ENCODE results near the gene BTD. TPM values are rescaled to one million over a fixed set of nuclear protein-coding genes. Genes with fewer than 3 reads are reported as not detected.

Gene BTD
- total and polyA plus RNA-seq, 4 donors, result 13.1 to 33.3 (median 23.7) TPM

- peak overlapping the region; percentile 90 for H3K27ac ChIP-seq (ENCODE audit: low read depth, low read length)
- peaks cover 36% of the 10 kb centered on the region for H3K4me1 ChIP-seq (ENCODE audit: control insufficient read depth, insufficient read depth, low read length)
Observed at GRCh38 chr3:15633159-15633558, 31.6 kb downstream of the BTD start.

DNA sequence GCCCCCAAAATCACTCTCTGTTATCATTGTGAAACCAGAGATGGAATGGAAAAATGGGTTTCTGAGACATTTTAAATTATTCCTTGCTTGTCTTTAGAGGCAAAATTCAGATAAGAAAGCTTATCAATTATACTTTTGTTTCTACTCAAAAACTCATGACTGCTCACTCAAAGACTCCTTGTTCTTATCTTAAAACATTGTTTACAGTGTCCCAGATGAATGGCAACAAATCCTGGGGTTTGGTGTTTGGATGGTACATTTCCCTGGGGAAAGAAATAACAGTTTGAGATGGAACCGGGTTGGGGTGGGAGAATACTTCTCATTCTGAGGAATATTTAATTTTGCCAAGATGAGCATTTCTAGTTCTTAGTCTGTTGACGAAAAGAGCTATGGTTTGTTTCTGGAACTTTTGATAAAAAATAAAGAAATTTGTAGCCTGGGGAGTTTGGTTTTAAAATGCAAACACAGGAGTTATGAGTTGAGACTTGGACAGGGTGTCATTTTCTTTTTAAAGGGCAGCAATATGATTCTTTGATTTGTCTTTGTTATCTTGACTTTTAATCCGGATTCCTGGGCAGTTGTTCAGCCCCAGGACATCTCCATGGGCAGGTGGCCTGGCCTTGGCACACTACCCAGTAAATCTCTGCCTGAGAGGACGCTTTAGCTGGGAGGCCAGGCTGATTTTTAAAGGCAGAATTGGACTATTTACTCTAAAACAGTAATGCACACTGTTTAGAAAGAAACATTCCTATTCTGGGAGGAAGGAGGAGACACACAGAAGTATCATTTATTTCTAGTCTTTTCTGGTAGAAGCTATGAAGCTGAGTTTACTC lies 32.4 kb downstream of the BTD start:
- peak in 2 of 6 donors; percentile 47 to 73 for DNase-seq (ENCODE audit: low read depth in 4 of 6, low spot score in 6 of 6)
- 30% methylated on average over 2 of the region's 4 CpGs for WGBS (ENCODE audit: insufficient coverage)
- Histone ChIP-seq H3K4me1 (ENCODE audit: control insufficient read depth, insufficient read depth, low read length) (peaks cover 36% of the 10 kb centered on the region), H3K27me3 (ENCODE audit: control insufficient read depth, insufficient read depth, low read length) (no peaks in the 10 kb centered on the region), H3K9me3 (ENCODE audit: control insufficient read depth, insufficient read depth, low read length) (no peaks in the 10 kb centered on the region), H3K4me3 (ENCODE audit: low read depth, low read length) (no peak overlapping the region), H3K27ac (ENCODE audit: low read depth, low read length) (peak overlapping the region; percentile 90), H3K36me3 (ENCODE audit: control insufficient read depth, insufficient read depth, low read length) (peaks cover 4% of the 10 kb centered on the region)

More at GRCh38 chr3:15633159-15633558, 31.6 kb downstream of the BTD start:
- DNase-seq (ENCODE audit: low read depth in 4 of 6, low spot score in 6 of 6), result no peak
- no peaks in the 10 kb centered on the region for H3K27me3 ChIP-seq (ENCODE audit: control insufficient read depth, insufficient read depth, low read length)
- H3K36me3 ChIP-seq (ENCODE audit: control insufficient read depth, insufficient read depth, low read length), result peaks cover 4% of the 10 kb centered on the region
- 22% methylated on average over 1 of the region's 5 CpGs for WGBS (ENCODE audit: insufficient coverage)
- no peaks in the 10 kb centered on the region for H3K9me3 ChIP-seq (ENCODE audit: control insufficient read depth, insufficient read depth, low read length)
- no peak overlapping the region for H3K4me3 ChIP-seq (ENCODE audit: low read depth, low read length)

GRCh38 chr3:15634671-15635070 lies 33.1 kb downstream of the BTD start:
- Histone ChIP-seq H3K4me1 (ENCODE audit: control insufficient read depth, insufficient read depth, low read length) (peaks cover 36% of the 10 kb centered on the region), H3K36me3 (ENCODE audit: control insufficient read depth, insufficient read depth, low read length) (peaks cover 4% of the 10 kb centered on the region), H3K4me3 (ENCODE audit: low read depth, low read length) (no peak overlapping the region), H3K27ac (ENCODE audit: low read depth, low read length) (peak overlapping the region; percentile 90), H3K27me3 (ENCODE audit: control insufficient read depth, insufficient read depth, low read length) (no peaks in the 10 kb centered on the region), H3K9me3 (ENCODE audit: control insufficient read depth, insufficient read depth, low read length) (no peaks in the 10 kb centered on the region)
- 25% methylated on average over 1 of the region's 2 CpGs for WGBS (ENCODE audit: insufficient coverage)
- no peak for DNase-seq (ENCODE audit: low read depth in 4 of 6, low spot score in 6 of 6)

DNA sequence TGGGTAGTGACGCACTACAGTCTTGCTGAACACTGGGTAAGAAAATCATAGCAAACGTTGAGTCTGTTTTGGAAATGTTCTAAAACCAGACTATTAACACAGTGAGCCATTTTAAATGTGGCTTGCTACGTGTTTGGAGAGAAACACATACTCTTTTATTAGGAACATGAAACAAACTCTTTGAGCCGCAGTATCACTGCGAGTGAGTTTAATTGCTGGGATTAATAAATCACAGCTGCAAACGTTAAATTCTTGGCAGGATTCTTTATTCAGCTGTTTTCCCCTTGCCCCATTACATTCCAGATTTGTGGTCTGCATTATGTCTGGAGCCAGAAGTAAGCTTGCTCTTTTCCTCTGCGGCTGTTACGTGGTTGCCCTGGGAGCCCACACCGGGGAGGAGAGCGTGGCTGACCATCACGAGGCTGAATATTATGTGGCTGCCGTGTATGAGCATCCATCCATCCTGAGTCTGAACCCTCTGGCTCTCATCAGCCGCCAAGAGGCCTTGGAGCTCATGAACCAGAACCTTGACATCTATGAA lies 33.6 kb downstream of the BTD start:
- Histone ChIP-seq H3K4me1 (ENCODE audit: control insufficient read depth, insufficient read depth, low read length) (peaks cover 36% of the 10 kb centered on the region), H3K27ac (ENCODE audit: low read depth, low read length) (peak overlapping the region; percentile 90), H3K27me3 (ENCODE audit: control insufficient read depth, insufficient read depth, low read length) (no peaks in the 10 kb centered on the region), H3K9me3 (ENCODE audit: control insufficient read depth, insufficient read depth, low read length) (no peaks in the 10 kb centered on the region), H3K36me3 (ENCODE audit: control insufficient read depth, insufficient read depth, low read length) (peaks cover 4% of the 10 kb centered on the region), H3K4me3 (ENCODE audit: low read depth, low read length) (no peak overlapping the region)
- WGBS (ENCODE audit: insufficient coverage), result 28% methylated on average over 7 of the region's 13 CpGs
- DNase-seq (ENCODE audit: low read depth in 4 of 6, low spot score in 6 of 6), result peak in 3 of 6 donors; percentile 54 to 82 (median 74)

DNA sequence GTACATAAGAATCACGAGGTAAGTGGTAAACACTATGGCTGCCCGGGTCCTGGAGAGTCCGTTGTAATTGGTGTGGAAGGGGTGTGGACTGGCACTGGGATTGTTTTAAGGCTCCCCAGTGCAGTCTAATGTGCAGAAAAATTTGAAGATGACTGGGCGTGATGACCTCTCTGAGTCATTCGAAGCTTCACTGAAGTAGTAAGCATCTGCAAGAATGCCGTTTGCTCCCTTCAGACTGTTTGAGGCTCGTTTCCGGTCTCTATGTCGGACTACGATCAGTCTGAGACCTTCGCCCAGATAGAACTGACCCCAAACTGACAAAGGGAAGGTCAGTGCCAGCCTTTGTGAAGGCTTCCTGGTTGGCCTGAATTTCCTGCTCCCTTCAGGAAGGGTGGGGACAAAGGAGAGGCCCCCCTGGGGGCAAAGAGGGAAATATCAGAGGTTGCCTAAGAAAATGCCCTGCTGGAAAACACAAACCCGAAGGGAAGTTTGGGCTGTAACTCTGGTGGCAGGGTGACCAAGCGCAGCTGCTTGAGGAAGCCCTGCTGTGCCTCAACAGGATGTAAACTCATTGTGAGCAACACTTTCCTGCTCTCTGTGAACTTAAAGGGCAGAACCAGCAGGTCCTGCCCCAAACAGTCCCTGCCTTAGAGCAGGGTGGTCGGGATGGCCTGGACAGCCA lies 34.6 kb downstream of the BTD start:
- no peak for DNase-seq (ENCODE audit: low read depth in 4 of 6, low spot score in 6 of 6)
- Histone ChIP-seq H3K27ac (ENCODE audit: low read depth, low read length) (peak overlapping the region; percentile 90), H3K36me3 (ENCODE audit: control insufficient read depth, insufficient read depth, low read length) (peaks cover 4% of the 10 kb centered on the region), H3K4me1 (ENCODE audit: control insufficient read depth, insufficient read depth, low read length) (peaks cover 33% of the 10 kb centered on the region), H3K9me3 (ENCODE audit: control insufficient read depth, insufficient read depth, low read length) (no peaks in the 10 kb centered on the region), H3K4me3 (ENCODE audit: low read depth, low read length) (no peak overlapping the region), H3K27me3 (ENCODE audit: control insufficient read depth, insufficient read depth, low read length) (no peaks in the 10 kb centered on the region)
- 82% methylated on average over 13 of the region's 14 CpGs for WGBS (ENCODE audit: insufficient coverage)

- no peak overlapping the region for H3K4me3 ChIP-seq (ENCODE audit: low read depth, low read length)
- H3K27me3 ChIP-seq (ENCODE audit: control insufficient read depth, insufficient read depth, low read length), result no peaks in the 10 kb centered on the region
- H3K4me1 ChIP-seq (ENCODE audit: control insufficient read depth, insufficient read depth, low read length), result peaks cover 24% of the 10 kb centered on the region
- 63% methylated on average over 2 of the region's 7 CpGs for WGBS (ENCODE audit: insufficient coverage)
- H3K27ac ChIP-seq (ENCODE audit: low read depth, low read length), result no peak overlapping the region
- H3K36me3 ChIP-seq (ENCODE audit: control insufficient read depth, insufficient read depth, low read length), result no peaks in the 10 kb centered on the region
- H3K9me3 ChIP-seq (ENCODE audit: control insufficient read depth, insufficient read depth, low read length), result no peaks in the 10 kb centered on the region
- peak in 1 of 6 donors; percentile 15 for DNase-seq (ENCODE audit: low read depth in 4 of 6, low spot score in 6 of 6)
Observed at GRCh38 chr3:15637131-15637951, 35.8 kb downstream of the BTD start.

DNA sequence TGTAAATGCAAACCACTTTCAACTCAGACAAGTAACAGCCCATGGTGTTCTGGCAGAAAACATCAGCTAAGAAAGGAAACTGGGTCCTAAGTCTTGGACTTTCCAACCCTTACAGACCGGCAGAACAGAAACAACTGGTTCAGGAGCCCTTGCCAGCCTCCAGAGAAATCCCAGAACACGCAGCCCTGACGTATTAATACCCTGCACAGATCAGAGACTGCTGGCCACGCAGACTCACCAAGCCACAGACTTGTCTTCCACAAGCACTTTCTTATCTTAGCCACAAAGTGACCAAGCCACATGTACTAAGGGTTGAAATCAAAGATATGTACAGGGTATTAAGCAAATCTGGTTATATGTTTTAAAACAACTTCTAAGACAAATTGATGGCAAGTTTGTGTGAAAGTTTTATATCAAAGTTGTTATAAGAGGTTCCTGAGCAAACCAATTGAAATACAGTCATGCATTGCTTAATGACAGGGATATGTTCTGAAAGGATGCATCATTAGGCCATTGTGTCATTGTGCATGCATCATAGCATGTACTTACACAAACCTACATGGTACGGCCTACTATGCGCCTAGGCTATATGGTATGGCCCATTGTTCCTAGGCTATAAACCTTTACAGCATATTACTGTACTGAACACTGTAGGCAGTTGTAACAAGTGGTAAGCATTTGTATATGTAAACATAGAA lies 36.8 kb downstream of the BTD start:
- Histone ChIP-seq H3K4me1 (ENCODE audit: control insufficient read depth, insufficient read depth, low read length) (peaks cover 20% of the 10 kb centered on the region), H3K27ac (ENCODE audit: low read depth, low read length) (no peak overlapping the region), H3K9me3 (ENCODE audit: control insufficient read depth, insufficient read depth, low read length) (no peaks in the 10 kb centered on the region), H3K4me3 (ENCODE audit: low read depth, low read length) (no peak overlapping the region), H3K27me3 (ENCODE audit: control insufficient read depth, insufficient read depth, low read length) (no peaks in the 10 kb centered on the region), H3K36me3 (ENCODE audit: control insufficient read depth, insufficient read depth, low read length) (no peaks in the 10 kb centered on the region)
- DNase-seq (ENCODE audit: low read depth in 4 of 6, low spot score in 6 of 6), result no peak
- 89% methylated on average over 5 of the region's 6 CpGs for WGBS (ENCODE audit: insufficient coverage)

GRCh38 chr3:15638891-15639262 lies 37.3 kb downstream of the BTD start:
- Histone ChIP-seq H3K27ac (ENCODE audit: low read depth, low read length) (no peak overlapping the region), H3K27me3 (ENCODE audit: control insufficient read depth, insufficient read depth, low read length) (no peaks in the 10 kb centered on the region), H3K4me1 (ENCODE audit: control insufficient read depth, insufficient read depth, low read length) (peaks cover 17% of the 10 kb centered on the region), H3K4me3 (ENCODE audit: low read depth, low read length) (no peak overlapping the region), H3K36me3 (ENCODE audit: control insufficient read depth, insufficient read depth, low read length) (no peaks in the 10 kb centered on the region), H3K9me3 (ENCODE audit: control insufficient read depth, insufficient read depth, low read length) (no peaks in the 10 kb centered on the region)
- WGBS (ENCODE audit: insufficient coverage), result no CpG with 5 or more reads among the region's 1 CpG
- no peak for DNase-seq (ENCODE audit: low read depth in 4 of 6, low spot score in 6 of 6)

DNA sequence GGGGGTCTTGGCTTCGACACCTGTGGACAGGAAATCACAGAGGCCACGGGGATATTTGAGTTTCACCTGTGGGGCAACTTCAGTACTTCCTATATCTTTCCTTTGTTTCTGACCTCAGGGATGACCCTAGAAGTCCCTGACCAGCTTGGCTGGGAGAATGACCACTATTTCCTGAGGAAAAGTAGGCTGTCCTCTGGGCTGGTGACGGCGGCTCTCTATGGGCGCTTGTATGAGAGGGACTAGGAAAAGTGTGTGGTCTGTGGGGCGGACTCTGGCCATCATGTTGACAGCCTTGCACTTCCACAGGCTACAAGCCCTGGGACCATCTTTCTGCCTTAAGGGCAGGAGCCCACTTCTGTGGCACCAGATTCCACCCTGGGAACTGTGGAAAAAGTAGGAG lies 43.7 kb downstream of the BTD start:
- H3K27me3 ChIP-seq (ENCODE audit: control insufficient read depth, insufficient read depth, low read length), result no peaks in the 10 kb centered on the region
- no peak overlapping the region for H3K4me3 ChIP-seq (ENCODE audit: low read depth, low read length)
- DNase-seq (ENCODE audit: low read depth in 4 of 6, low spot score in 6 of 6), result no peak
- H3K27ac ChIP-seq (ENCODE audit: low read depth, low read length), result no peak overlapping the region
- H3K36me3 ChIP-seq (ENCODE audit: control insufficient read depth, insufficient read depth, low read length), result no peaks in the 10 kb centered on the region
- 94% methylated on average over 5 of the region's 6 CpGs for WGBS (ENCODE audit: insufficient coverage)
- peaks cover 10% of the 10 kb centered on the region for H3K4me1 ChIP-seq (ENCODE audit: control insufficient read depth, insufficient read depth, low read length)
- no peaks in the 10 kb centered on the region for H3K9me3 ChIP-seq (ENCODE audit: control insufficient read depth, insufficient read depth, low read length)
